GM23338 (cell line): ENCODE data around the gene RBM33. TPM values are rescaled to one million over a fixed set of nuclear protein-coding genes. Genes with fewer than 3 reads are reported as not detected.

Experiments used
- ATAC-seq: fragments of 200-7000 bp; cut with Tn5 transposase; 3 replicates; pipeline ENCODE4 v1.9.1; 2020
- DNase-seq: peaks from one replicate; pipeline ENCODE4 v3.0.0-alpha.2; 2015; ENCODE audit warnings: low spot score
- H2AFZ ChIP-seq: fragments of 200-600 bp; sonication (generic); 2 replicates; pipeline ENCODE4 v1.8.0; 2016; ENCODE audit warnings: antibody characterized with exemption, mild to moderate bottlenecking, moderate library complexity
- H3F3A ChIP-seq: fragments of 200-600 bp; sonication (generic); replicated peaks from 2 replicates; pipeline ENCODE4 v1.8.0; 2017; ENCODE audit warnings: antibody characterized with exemption, mixed run types, low read depth
- H3K27ac ChIP-seq: fragments of 200-600 bp; sonication (generic); 2 replicates; pipeline ENCODE4 v1.6.1; 2016; ENCODE audit warnings: low read depth
- H3K27me3 ChIP-seq: fragments of 200-600 bp; sonication (generic); 2 replicates; pipeline ENCODE4 v1.8.0; 2016; ENCODE audit warnings: mild to moderate bottlenecking, mixed run types, moderate library complexity; ENCODE audit not compliant: insufficient read depth
- H3K36me3 ChIP-seq: fragments of 200-600 bp; sonication (generic); 2 replicates; pipeline ENCODE4 v1.8.0; 2016; ENCODE audit warnings: mild to moderate bottlenecking; ENCODE audit not compliant: insufficient read depth
- H3K4me1 ChIP-seq: fragments of 200-600 bp; sonication (generic); 2 replicates; pipeline ENCODE4 v1.8.0; 2016; ENCODE audit warnings: mild to moderate bottlenecking, moderate library complexity; ENCODE audit not compliant: insufficient read depth
- H3K4me2 ChIP-seq: fragments of 200-600 bp; sonication (generic); 2 replicates; pipeline ENCODE4 v1.7.1; 2017; ENCODE audit warnings: mixed run types
- H3K4me3 ChIP-seq: fragments of 200-600 bp; sonication (generic); 2 replicates; pipeline ENCODE4 v1.6.1; 2016; ENCODE audit warnings: mixed run types
- H3K79me2 ChIP-seq: fragments of 200-600 bp; sonication (generic); replicated peaks from 2 replicates; pipeline ENCODE4 v1.8.0; 2017; ENCODE audit warnings: mild to moderate bottlenecking; ENCODE audit not compliant: insufficient read depth
- H3K9me2 ChIP-seq: fragments of 200-600 bp; sonication (generic); 2 replicates; pipeline ENCODE4 v1.8.0; 2017; ENCODE audit not compliant: insufficient read depth
- H4K20me1 ChIP-seq: fragments of 200-600 bp; sonication (generic); replicated peaks from 2 replicates; pipeline ENCODE4 v1.8.0; 2017; ENCODE audit warnings: mild to moderate bottlenecking; ENCODE audit not compliant: insufficient read depth
- H3K27ac Mint-ChIP-seq: 2 replicates; pipeline ENCODE4 v1.8.0; 2020; ENCODE audit warnings: inconsistent platforms, mild to moderate bottlenecking, moderate library complexity, mixed read lengths
- H3K27me3 Mint-ChIP-seq: 3 replicates; pipeline ENCODE4 v1.8.0; 2022; ENCODE audit warnings: low read depth, mild to moderate bottlenecking, moderate library complexity, mixed read lengths, inconsistent platforms; ENCODE audit not compliant: insufficient read depth, poor library complexity
- H3K36me3 Mint-ChIP-seq: 3 replicates; pipeline ENCODE4 v1.8.0; 2021; ENCODE audit warnings: low read depth, mild to moderate bottlenecking, inconsistent platforms, moderate library complexity, mixed read lengths
- H3K4me1 Mint-ChIP-seq: 3 replicates; pipeline ENCODE4 v1.8.0; 2020; ENCODE audit warnings: mild to moderate bottlenecking, inconsistent platforms, mixed read lengths
- H3K4me3 Mint-ChIP-seq: 3 replicates; pipeline ENCODE4 v1.8.0; 2021; ENCODE audit warnings: moderate library complexity, mild to moderate bottlenecking, inconsistent platforms, mixed read lengths
- H3K9me3 Mint-ChIP-seq: 3 replicates; pipeline ENCODE4 v1.8.0; 2020; ENCODE audit warnings: moderate library complexity, mild to moderate bottlenecking, inconsistent platforms, mixed read lengths
- CREB1 ChIP-seq: fragments of 250-450 bp; sonication (Bioruptor Pico); IDR thresholded peaks from 2 replicates; pipeline ENCODE4 v1.5.0; 2020; ENCODE audit warnings: low read depth, mild to moderate bottlenecking, moderate library complexity
- EZH2 ChIP-seq: fragments of 200-600 bp; sonication (generic); IDR thresholded peaks from one replicate; pipeline ENCODE4 v1.8.0; 2017; ENCODE audit warnings: antibody characterized with exemption, mild to moderate bottlenecking, low read depth; ENCODE audit not compliant: unreplicated experiment
- EZH2phosphoT487 ChIP-seq: fragments of 200-600 bp; sonication (generic); IDR thresholded peaks from one replicate; pipeline ENCODE4 v1.8.1; 2018; ENCODE audit warnings: antibody characterized with exemption; ENCODE audit not compliant: unreplicated experiment
- JUNB ChIP-seq: IDR thresholded peaks from one replicate; pipeline ENCODE4 v1.6.1; 2016; ENCODE audit warnings: antibody characterized with exemption; ENCODE audit not compliant: unreplicated experiment
- NANOG ChIP-seq: IDR thresholded peaks from 2 replicates; pipeline ENCODE4 v1.6.1; 2016; ENCODE audit warnings: antibody characterized with exemption, borderline replicate concordance
- REST ChIP-seq: IDR thresholded peaks from one replicate; pipeline ENCODE4 v1.6.1; 2018; ENCODE audit warnings: antibody characterized with exemption; ENCODE audit not compliant: unreplicated experiment
- STAT1 ChIP-seq: IDR thresholded peaks from one replicate; pipeline ENCODE4 v1.6.1; 2016; ENCODE audit warnings: antibody characterized with exemption; ENCODE audit not compliant: unreplicated experiment
- ZNF114 ChIP-seq: fragments of 250-450 bp; sonication (Bioruptor Pico); IDR thresholded peaks from 2 replicates; pipeline ENCODE4 v1.5.0; 2020; ENCODE audit warnings: mild to moderate bottlenecking, moderate library complexity
- ZNF331 ChIP-seq: fragments of 250-450 bp; sonication (Bioruptor Pico); IDR thresholded peaks from 2 replicates; pipeline ENCODE4 v1.5.0; 2020; ENCODE audit warnings: low read depth, mild to moderate bottlenecking, moderate library complexity
- ZNF462 ChIP-seq: fragments of 250-450 bp; sonication (Bioruptor Pico); IDR thresholded peaks from 2 replicates; pipeline ENCODE4 v1.5.0; 2020; ENCODE audit warnings: mild to moderate bottlenecking, moderate library complexity
- polyA plus RNA-seq: library from polyadenylated mRNA; unstranded; fragments of >200 nt; fragmentation: Nextera tagmentation; extraction: Ambion mirVana; gene quantifications from 2 replicates; pipeline ENCODE4 v1.2.1, GENCODE V29; 2016
- total RNA-seq: library from RNA; depleted of rRNA; stranded (reverse); fragments of >200 nt; shearing (Covaris generic); gene quantifications from 2 replicates; pipeline ENCODE4 v1.2.3, GENCODE V29; 2014
- TF ChIP-seq, protein P1 (sequence below), 2 experiments: fragments of 200-600 bp in 1 of 2; sonication (generic) in 1 of 2; conservative IDR thresholded peaks; 2 replicates each; pipeline versions ENCODE4 v1.5.1 to v1.6.1; 2016 to 2017; ENCODE audit warnings: antibody characterized with exemption in 2 of 2, low read depth in 2 of 2, mild to moderate bottlenecking in 2 of 2, moderate library complexity in 1 of 2
- TF ChIP-seq, protein P2 (sequence below): IDR thresholded peaks from 2 replicates; pipeline ENCODE4 v1.6.1; 2016; ENCODE audit warnings: antibody characterized with exemption

RBM33 gene
- total and polyA plus RNA-seq, 2 experiments from 2014 or later = 47.7 to 94.7 TPM

GRCh38 chr7:155602750-155603149 lies 41.7 kb upstream of the RBM33 start (continued):
- TF ChIP-seq ZNF331 (CRISPR knock-in tag) = no peak
- TF ChIP-seq EZH2 = no peak

DNA sequence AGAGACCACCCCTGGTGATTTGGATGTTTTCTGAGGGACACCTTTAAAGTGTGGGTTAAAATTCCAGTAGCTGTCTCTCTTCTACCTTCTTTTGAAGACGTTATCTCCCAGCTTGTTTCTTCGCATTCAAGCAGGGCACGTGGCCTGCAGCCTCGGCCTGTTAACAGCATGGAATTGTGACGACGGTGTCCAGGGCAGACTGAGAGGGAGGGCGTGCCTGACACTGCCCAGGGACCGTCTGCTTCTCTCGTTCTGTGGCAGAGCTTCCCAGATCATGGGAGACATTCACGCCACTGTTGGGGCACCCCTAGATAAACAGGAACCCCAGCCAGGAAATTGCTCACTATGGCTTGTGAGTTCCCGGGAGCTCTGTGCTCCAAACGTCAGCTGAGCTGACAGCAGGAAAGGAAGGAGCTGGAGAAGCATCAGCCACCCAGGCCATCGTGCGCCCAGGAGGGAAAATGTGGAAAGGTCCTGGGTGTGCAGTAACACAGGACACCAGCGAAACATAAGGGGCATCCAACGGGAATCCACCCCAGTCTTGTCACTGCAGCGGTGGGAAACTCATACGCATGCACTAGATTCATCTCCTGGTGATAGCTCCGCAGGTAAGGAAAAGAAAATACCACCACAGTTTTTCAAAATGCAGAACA lies 41.1 kb upstream of the RBM33 start:
- Mint-ChIP-seq H3K36me3 (no peaks in the 10 kb centered on the region), H3K4me3 (no peak overlapping the region)
- no peak for TF ChIP-seq ZNF114 (CRISPR knock-in tag)
- TF ChIP-seq EZH2 = no peak
- no peak for TF ChIP-seq ZNF462 (CRISPR knock-in tag)
- TF ChIP-seq ZNF331 (CRISPR knock-in tag) = no peak
- TF ChIP-seq CREB1 (CRISPR knock-in tag) = no peak
- TF ChIP-seq, protein P1, sequence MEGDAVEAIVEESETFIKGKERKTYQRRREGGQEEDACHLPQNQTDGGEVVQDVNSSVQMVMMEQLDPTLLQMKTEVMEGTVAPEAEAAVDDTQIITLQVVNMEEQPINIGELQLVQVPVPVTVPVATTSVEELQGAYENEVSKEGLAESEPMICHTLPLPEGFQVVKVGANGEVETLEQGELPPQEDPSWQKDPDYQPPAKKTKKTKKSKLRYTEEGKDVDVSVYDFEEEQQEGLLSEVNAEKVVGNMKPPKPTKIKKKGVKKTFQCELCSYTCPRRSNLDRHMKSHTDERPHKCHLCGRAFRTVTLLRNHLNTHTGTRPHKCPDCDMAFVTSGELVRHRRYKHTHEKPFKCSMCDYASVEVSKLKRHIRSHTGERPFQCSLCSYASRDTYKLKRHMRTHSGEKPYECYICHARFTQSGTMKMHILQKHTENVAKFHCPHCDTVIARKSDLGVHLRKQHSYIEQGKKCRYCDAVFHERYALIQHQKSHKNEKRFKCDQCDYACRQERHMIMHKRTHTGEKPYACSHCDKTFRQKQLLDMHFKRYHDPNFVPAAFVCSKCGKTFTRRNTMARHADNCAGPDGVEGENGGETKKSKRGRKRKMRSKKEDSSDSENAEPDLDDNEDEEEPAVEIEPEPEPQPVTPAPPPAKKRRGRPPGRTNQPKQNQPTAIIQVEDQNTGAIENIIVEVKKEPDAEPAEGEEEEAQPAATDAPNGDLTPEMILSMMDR (conservative IDR thresholded peaks at IDR 0.05; ENCODE audit: low read depth in 2 of 2) = no peak
- TF ChIP-seq, protein P2, sequence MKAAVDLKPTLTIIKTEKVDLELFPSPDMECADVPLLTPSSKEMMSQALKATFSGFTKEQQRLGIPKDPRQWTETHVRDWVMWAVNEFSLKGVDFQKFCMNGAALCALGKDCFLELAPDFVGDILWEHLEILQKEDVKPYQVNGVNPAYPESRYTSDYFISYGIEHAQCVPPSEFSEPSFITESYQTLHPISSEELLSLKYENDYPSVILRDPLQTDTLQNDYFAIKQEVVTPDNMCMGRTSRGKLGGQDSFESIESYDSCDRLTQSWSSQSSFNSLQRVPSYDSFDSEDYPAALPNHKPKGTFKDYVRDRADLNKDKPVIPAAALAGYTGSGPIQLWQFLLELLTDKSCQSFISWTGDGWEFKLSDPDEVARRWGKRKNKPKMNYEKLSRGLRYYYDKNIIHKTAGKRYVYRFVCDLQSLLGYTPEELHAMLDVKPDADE = no peak
- no peak for TF ChIP-seq REST
- no peak for TF ChIP-seq EZH2phosphoT487
- TF ChIP-seq STAT1 = no peak
- TF ChIP-seq NANOG = no peak
- TF ChIP-seq JUNB = no peak

More for the DNA sequence above, 41.1 kb upstream of the RBM33 start:
- no peaks in the 10 kb centered on the region for H4K20me1 ChIP-seq
- Mint-ChIP-seq H3K27ac (no peak overlapping the region; the same call in 1 of the 2 replicates), H3K9me3 (peaks cover 3% of the 10 kb centered on the region; the same call in 1 of the 3 replicates), H3K27me3 (peaks cover 8% of the 10 kb centered on the region), H3K4me1 (peaks cover 18% of the 10 kb centered on the region)
- ATAC-seq (0 out of 3 replicates have a peak, but pooled peaks have one; percentile 18), DNase-seq (no peak)
- H3K79me2 ChIP-seq = no peaks in the 10 kb centered on the region
- no peak overlapping the region for H2AFZ ChIP-seq
- no peak overlapping the region for H3K4me2 ChIP-seq
- H3K36me3 ChIP-seq = no peaks in the 10 kb centered on the region
- H3K27ac ChIP-seq = no peak overlapping the region
- H3K4me3 ChIP-seq = no peak overlapping the region
- H3K9me2 ChIP-seq = no peaks in the 10 kb centered on the region
- H3K4me1 ChIP-seq = no peaks in the 10 kb centered on the region
- no peaks in the 10 kb centered on the region for H3F3A ChIP-seq
- H3K27me3 ChIP-seq = no peaks in the 10 kb centered on the region
